NK-92 (cell line): Measurements from ENCODE around the gene ITSN1.

Experiments
- DNase-seq: peaks from one replicate; lab custom pipeline; 2025; ENCODE audit not compliant: unreplicated experiment; lab: John Stamatoyannopoulos, UW

ITSN1 gene

GRCh38 chr21:33680870-33681269 lies 38.6 kb downstream of the ITSN1 start:
- no peak for DNase-seq

GRCh38 chr21:33682992-33683627 lies 40.8 kb downstream of the ITSN1 start:
- no peak for DNase-seq

GRCh38 chr21:33684068-33684467 lies 41.8 kb downstream of the ITSN1 start:
- DNase-seq: no peak

- no peak for DNase-seq
These were observed 42.7 kb downstream of the ITSN1 start for GRCh38 chr21:33684923-33685560.

DNA sequence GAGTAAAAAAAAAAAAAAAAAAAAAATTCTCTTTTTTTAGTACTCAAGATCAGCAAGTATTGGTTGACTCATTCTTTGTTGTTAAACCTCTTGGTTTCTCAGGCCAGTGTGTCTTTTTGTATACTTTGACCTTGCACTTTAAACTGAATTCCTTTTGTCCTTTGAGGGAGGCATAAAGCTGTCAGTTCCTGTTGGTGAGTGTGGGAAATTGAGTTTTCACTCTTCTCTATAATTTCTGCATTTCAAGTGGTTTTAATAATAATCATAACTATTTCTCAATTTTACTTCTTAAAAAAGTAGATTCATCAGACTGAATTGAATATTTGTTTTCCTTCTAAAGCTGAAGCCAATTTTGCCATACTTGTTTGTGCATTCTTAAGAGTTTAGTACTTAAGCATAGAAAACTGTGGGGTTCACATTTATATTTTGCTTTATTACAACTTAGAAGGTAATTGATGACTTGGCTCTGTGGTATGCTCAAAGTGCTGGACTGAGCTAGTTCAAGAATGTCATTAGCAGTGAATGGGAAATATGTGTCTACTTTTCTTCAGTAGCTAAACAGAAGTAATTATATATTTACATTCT lies 43.4 kb downstream of the ITSN1 start:
- DNase-seq: no peak

- DNase-seq: no peak
These were observed 44.1 kb downstream of the ITSN1 start for GRCh38 chr21:33686386-33686785.

GRCh38 chr21:33687634-33688033 lies 45.3 kb downstream of the ITSN1 start:
- no peak for DNase-seq

DNA sequence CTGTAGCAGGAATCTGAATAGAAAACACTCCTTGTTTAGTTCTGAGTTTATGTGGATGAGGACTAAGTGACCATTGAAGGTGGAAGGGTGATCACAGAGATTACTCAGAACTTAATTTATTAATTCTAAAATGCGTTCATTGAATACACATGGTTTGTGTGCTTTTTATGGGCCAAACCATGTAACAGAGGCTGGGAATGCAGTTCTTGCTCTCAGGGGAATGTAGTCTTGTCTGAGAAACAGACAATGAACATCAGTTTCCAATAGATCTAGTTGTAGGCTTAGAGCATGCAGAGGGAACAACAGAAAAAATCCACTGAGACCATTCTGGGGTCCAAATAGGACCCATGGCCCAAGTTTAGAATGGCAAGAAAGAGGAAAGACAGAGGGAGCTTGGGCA lies 46.1 kb downstream of the ITSN1 start:
- no peak for DNase-seq

GRCh38 chr21:33690874-33691273 lies 48.6 kb downstream of the ITSN1 start:
- no peak for DNase-seq

DNA sequence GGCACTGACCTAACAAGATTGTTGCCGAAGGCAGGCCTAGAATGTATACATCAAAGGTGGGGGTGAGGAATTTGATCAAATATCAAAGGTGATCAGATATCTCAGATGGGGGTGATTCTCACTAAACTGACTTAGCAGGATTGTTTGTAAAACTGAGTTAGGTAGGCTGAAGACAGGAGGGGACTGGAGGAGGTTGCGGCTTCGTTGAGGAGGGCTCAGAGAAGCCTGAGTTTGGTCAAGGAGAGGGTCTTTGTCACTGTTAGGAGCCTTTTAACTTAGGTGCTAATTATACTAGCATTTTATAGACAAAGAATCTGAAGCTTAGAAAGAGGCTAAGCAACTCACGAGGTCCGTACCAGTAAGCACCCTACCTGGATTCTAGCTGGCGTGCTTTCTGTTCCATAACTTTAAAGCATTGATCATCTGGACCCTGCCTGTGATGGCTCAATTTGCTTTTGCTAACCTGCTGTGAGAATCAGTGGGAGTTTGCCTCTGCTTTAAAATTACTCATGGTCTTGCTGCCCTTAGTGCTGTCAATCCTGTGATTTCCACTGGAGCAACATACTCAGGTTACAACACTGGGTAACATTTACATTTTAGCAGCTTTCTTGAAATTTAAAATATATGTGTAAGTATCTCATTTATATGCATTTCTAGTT lies 49.8 kb downstream of the ITSN1 start:
- DNase-seq: no peak

DNA sequence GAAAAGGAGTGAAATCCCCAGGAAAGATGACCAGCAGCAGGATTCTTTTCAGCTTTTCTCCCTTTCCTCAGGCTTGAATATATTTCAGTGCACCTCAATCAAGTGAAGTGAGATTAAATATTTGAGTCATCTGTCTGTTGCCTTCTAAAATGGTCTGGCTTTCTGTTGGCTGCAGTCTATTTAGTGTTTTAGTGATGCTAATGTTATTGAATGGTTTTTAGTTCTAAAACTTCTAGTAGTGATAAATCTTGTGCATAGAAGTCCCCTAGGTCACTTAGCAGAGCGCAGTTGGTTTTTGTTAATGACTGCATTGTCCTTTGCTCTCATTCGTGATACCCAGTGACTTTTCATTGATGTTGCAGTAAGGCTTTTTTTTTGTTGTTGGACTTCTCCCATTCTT lies 53.5 kb downstream of the ITSN1 start:
- DNase-seq: no peak

- no peak for DNase-seq
These were observed 54.2 kb downstream of the ITSN1 start for GRCh38 chr21:33696465-33696864.

DNA sequence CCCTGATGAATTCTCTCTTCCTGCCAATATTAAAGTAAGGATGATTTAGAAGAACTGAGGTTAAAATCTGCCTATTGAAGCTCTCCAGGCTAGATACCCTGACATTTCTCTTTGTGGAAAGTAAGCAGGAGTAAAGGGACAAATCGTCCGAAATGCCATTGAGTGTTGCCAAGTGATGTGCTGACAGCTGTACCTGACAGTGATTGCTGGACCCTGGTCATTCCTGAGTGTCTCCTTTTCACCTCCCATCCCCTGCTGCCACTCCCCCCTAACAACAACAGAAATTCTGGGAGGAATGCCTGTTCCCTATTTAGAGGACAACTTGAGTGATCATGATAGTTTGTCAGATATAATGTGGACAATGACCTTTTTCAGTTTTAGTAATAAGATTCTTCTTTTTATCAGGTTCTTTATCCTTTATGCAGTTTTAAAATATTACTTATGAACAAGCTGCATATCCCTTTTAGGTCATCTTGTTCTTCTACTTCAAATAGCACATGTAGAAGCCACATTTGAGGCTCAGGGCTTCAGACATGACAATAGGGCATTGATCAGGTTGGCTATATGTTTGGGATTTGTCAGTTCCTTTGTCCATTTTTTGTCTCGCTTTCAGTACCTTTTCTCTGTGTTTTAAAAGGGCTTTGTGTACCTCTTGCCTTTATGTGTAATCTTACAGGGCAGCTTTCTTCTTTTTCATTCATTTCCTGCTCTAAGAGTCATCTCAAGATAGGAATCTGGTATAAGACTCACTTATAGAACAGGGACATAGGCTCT lies 56.0 kb downstream of the ITSN1 start:
- no peak for DNase-seq

DNA sequence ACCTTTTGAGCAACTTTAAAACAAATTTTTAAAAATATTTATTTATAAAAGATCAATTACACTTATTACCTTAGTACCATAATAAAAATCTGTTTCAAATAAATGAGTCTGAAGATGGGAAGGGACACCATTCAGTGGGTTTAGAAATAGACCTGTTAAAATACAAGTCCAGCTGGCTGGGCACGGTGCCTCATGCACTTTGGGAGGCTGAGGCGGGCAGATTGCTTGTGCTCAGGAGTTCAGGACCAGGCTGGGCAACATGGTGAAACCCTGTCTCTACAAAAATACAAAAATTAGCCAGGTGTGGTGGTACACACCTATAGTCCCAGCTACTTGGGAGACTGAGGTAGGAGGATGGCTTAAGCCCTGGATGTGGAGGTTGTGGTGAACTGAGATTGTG lies 57.0 kb downstream of the ITSN1 start:
- DNase-seq: no peak

GRCh38 chr21:33700491-33700890 lies 58.2 kb downstream of the ITSN1 start:
- no peak for DNase-seq

GRCh38 chr21:33703750-33704606 lies 61.7 kb downstream of the ITSN1 start:
- DNase-seq: no peak

GRCh38 chr21:33707846-33708245 lies 65.5 kb downstream of the ITSN1 start:
- no peak for DNase-seq

GRCh38 chr21:33708874-33709273 lies 66.6 kb downstream of the ITSN1 start:
- DNase-seq: no peak

DNA sequence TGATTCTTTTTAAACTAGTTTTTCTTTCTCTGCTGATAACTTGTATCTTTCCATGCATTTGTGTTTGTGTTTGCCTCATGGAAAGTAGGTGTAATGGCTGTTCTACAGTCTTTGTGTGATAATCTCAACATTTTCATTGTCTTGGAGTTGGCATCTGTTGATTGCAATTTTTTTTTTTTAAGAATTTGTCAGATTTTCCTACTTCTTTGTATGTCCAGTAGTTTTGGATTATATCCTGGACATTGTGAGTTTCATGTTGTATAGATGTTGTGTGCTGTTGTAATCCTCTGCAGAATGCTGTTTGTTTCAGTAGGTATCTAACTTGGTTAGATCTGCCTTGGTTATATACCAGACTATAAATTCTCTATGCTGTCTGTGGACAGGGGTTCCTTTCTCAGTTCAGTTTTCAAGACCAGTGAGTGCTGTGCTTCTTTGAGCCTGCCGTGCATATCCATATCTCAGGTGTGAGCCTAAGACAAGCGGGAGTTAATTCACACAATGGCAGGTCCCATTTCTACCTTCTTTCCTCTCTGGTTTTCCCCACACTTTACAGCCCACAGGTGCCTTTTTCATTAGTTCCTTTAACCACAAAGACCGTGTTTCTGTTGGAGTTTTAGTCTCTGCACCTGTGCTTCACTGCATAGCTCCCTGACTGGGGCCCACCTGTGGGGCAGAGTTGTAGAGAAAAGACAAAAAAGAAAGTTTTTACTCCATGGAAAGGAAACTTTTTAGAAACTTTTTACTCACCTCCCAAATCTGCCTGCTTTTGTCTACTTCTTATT lies 69.9 kb downstream of the ITSN1 start:
- no peak for DNase-seq

DNA sequence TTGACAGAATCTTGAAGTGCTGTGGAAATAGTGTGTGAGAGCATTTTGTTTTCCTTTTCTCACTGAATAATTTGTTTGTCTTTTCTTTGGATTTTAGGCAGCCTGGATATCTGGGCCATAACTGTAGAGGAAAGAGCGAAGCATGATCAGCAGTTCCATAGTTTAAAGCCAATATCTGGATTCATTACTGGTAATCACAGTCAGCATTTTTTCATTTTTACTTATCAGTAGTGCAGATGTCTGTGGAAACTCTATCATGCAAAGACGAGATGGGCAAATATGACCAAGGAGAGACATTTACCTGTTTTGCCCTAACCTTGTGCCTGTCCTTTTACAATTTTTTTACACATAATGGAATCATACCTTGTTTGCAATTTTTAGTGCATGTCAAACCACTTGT lies 78.8 kb downstream of the ITSN1 start:
- DNase-seq: no peak
